Ishikawa (cell line): ENCODE results near the gene EDC4.

Source experiments
- CEBPB ChIP-seq: IDR thresholded peaks from 2 replicates; pipeline ENCODE4 v1.6.1; 2012
- CREB1 ChIP-seq: IDR thresholded peaks from 2 replicates; pipeline ENCODE4 v1.6.1; 2012; ENCODE audit warnings: low read depth
- EGR1 ChIP-seq: IDR thresholded peaks from 2 replicates; pipeline ENCODE4 v1.6.1; 2012
- EP300 ChIP-seq: IDR thresholded peaks from 2 replicates; pipeline ENCODE4 v1.6.1; 2012; ENCODE audit warnings: borderline replicate concordance
- FOXM1 ChIP-seq: IDR thresholded peaks from 2 replicates; pipeline ENCODE4 v1.6.1; 2012; ENCODE audit warnings: low read depth, borderline replicate concordance
- NFIC ChIP-seq: IDR thresholded peaks from 2 replicates; pipeline ENCODE4 v1.6.1; 2012
- RAD21 ChIP-seq: IDR thresholded peaks from 2 replicates; pipeline ENCODE4 v1.6.1; 2012; ENCODE audit warnings: low read depth
- TAF1 ChIP-seq: IDR thresholded peaks from 2 replicates; pipeline ENCODE4 v1.6.1; 2012; ENCODE audit warnings: low read depth, mild to moderate bottlenecking
- TCF12 ChIP-seq: IDR thresholded peaks from 2 replicates; pipeline ENCODE4 v1.6.1; 2012; ENCODE audit warnings: low read depth
- TEAD4 ChIP-seq: IDR thresholded peaks from 2 replicates; pipeline ENCODE4 v1.6.1; 2012
- YY1 ChIP-seq: IDR thresholded peaks from 2 replicates; pipeline ENCODE4 v1.6.1; 2012; ENCODE audit warnings: low read depth
- ZBTB7A ChIP-seq: IDR thresholded peaks from 2 replicates; pipeline ENCODE4 v1.6.1; 2012; ENCODE audit warnings: low read depth
- TF ChIP-seq, protein P1 (sequence below): IDR thresholded peaks from 2 replicates; pipeline ENCODE4 v1.6.1; 2012
- TF ChIP-seq, protein P2 (sequence below): IDR thresholded peaks from 2 replicates; pipeline ENCODE4 v1.6.1; 2012
- TF ChIP-seq, protein P3 (sequence below): IDR thresholded peaks from 2 replicates; pipeline ENCODE4 v1.6.1; 2012; ENCODE audit warnings: low read depth, mild to moderate bottlenecking

Gene EDC4

DNA sequence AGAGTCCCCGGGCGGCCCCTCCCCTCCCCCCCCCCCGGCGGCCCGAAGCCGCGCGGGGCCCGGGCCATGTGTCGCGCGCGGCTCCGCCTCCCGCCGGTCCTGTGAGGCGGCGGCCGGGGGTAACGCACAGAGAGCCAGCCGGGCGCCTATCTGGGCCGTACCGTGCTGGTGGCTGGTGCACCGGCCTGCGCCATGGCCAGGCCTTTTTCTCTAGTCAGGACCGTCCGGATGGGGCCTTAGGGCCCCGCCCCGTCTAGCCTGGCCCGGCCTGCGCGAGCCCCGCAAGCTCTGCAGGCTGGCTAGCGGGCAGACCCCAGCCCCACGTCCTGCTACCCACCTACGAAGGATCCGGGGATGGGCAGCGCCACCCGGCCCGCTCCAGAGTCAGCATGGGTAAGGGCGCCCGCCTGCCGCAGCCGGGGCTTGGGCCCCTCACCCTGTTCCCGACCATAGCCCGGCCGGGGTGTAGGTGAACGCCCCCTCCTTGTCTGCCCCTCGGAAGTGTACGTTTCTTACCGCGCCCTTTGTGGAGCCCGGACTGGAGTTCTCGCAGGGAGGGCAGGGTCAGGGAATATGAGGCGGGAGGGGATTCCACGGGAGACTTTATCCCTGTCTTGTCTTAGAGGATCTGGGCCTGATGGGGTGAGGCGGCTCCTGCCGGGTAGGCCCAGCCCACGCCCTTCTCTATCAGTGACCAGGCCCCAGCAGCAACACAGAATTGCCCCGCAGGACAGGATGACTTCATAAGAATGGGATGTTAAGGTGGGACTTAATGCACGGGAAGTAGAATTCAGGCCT lies 25.6 kb upstream of the EDC4 start, which contains the start of gene CENPT:
Gene CENPT, minus strand, starts transcription at position 630 of the 798 bp plus-strand sequence. CDS start 13,834 bp downstream, outside the sequence.
- TF ChIP-seq ZBTB7A = peak; percentile 69; the same call in 1 of the 2 replicates
- 0 out of 2 replicates have a peak, but pooled peaks have one; percentile 8 for TF ChIP-seq TCF12
- TF ChIP-seq, protein P1, sequence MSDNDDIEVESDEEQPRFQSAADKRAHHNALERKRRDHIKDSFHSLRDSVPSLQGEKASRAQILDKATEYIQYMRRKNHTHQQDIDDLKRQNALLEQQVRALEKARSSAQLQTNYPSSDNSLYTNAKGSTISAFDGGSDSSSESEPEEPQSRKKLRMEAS = 0 out of 2 replicates have a peak, but pooled peaks have one; percentile 2
- TF ChIP-seq CEBPB = no peak
- no peak for TF ChIP-seq EGR1
- TF ChIP-seq NFIC = no peak
- TF ChIP-seq YY1 = no peak

DNA sequence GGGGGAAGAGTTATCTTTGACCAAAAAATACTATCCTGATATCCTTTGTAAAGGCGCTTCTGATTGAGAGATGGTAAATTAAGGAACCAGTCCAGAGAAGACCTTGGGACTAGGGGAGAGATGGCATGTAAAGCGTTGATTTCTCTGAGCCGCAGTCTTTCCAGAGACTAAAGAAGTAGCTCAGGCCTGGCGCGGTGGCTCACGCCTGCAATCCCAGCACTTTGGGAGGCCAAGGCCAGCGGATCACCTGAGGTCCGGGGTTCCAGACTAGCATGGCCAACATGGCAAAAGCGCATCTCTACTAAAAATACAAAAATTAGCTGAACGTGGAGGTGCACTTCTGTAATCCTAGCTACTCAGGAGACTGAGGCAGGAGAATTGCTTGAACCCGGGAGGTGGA lies 24.7 kb upstream of the EDC4 start:
- TF ChIP-seq ZBTB7A (no peak), RAD21 (no peak), YY1 (no peak), TCF12 (no peak), NFIC (no peak), CEBPB (no peak), EP300 (no peak), FOXM1 (no peak), TAF1 (no peak), EGR1 (no peak), CREB1 (no peak), TEAD4 (no peak)
- TF ChIP-seq, protein P1 = no peak
- TF ChIP-seq, protein P2, sequence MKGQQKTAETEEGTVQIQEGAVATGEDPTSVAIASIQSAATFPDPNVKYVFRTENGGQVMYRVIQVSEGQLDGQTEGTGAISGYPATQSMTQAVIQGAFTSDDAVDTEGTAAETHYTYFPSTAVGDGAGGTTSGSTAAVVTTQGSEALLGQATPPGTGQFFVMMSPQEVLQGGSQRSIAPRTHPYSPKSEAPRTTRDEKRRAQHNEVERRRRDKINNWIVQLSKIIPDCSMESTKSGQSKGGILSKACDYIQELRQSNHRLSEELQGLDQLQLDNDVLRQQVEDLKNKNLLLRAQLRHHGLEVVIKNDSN = no peak
- TF ChIP-seq, protein P3, sequence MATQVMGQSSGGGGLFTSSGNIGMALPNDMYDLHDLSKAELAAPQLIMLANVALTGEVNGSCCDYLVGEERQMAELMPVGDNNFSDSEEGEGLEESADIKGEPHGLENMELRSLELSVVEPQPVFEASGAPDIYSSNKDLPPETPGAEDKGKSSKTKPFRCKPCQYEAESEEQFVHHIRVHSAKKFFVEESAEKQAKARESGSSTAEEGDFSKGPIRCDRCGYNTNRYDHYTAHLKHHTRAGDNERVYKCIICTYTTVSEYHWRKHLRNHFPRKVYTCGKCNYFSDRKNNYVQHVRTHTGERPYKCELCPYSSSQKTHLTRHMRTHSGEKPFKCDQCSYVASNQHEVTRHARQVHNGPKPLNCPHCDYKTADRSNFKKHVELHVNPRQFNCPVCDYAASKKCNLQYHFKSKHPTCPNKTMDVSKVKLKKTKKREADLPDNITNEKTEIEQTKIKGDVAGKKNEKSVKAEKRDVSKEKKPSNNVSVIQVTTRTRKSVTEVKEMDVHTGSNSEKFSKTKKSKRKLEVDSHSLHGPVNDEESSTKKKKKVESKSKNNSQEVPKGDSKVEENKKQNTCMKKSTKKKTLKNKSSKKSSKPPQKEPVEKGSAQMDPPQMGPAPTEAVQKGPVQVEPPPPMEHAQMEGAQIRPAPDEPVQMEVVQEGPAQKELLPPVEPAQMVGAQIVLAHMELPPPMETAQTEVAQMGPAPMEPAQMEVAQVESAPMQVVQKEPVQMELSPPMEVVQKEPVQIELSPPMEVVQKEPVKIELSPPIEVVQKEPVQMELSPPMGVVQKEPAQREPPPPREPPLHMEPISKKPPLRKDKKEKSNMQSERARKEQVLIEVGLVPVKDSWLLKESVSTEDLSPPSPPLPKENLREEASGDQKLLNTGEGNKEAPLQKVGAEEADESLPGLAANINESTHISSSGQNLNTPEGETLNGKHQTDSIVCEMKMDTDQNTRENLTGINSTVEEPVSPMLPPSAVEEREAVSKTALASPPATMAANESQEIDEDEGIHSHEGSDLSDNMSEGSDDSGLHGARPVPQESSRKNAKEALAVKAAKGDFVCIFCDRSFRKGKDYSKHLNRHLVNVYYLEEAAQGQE = no peak

DNA sequence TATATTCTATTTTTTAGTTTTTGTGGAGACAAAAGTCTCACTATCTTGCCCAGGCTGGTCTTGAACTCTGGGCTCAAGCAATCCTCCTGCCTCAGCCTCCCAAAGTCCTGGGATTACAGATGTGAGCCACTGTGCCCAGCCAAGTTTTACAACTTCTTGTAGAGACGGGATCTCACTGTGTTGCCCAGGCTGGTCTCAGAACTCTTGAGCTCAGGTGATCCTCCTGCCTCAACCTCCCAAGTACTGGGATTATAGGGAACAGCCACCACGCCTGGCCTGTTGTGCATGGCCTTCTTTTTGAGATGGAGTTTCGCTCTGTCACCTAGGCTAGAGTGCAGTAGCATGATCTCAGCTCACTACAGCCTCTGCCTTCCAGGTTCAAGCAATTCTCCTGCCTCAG lies 19.2 kb upstream of the EDC4 start:
- TF ChIP-seq TEAD4 = no peak
- no peak for TF ChIP-seq TAF1

DNA sequence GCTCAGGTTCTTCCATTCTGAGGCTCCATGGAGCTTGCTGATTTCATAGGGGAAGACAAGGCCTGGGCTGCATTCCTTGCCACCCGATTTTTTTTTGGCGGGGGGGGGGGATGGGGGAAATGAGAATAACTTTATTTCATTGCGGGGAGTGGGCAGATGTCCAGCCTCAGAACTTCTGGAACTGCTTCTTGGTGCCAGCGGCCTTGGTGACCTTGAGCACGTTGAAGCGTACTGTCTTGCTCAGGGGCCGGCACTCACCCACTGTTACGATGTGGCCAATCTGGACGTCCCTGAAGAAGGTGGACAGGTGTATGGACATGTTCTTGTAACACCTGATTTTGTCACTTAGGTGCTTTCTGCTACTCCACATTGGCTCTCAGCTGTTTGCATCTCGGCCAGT lies 17.1 kb upstream of the EDC4 start:
- TF ChIP-seq, protein P2 = no peak
- TF ChIP-seq, protein P1 = no peak
- TF ChIP-seq EP300 (no peak), CREB1 (no peak), NFIC (no peak), CEBPB (no peak), TCF12 (no peak), TAF1 (no peak), RAD21 (no peak), YY1 (no peak), TEAD4 (no peak)
- TF ChIP-seq, protein P3 = no peak

DNA sequence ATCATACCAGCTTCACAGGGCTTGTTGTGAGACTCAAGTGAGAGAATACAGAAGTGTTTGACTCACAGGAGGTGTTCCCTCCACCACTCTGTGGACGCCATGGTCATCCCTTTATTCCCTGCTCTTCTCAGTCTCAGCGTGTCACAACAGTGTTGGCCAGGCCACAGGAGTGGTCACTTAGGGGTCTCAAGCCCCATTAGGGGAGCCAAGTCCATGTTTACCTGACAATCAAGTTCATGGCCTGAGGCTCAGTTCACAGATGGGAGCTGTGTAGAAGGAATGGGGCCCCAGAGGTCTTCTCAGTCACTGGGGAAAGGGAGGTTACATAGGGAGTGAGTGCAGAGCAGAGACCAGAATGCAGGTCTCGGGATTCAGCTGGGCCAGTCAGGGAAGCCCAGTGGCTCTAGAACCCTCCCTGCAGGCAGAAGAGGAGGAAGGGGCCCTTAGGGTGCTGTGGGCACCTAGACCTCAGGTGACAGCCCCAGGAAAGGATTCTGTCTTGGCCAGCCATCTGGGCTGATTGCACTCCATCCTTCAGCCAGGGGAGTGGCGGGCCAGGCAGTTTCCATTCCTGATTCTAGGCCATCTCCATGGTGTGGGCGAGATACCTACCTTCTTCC lies 15.8 kb upstream of the EDC4 start:
- no peak for TF ChIP-seq TEAD4
- TF ChIP-seq, protein P1 = no peak
- no peak for TF ChIP-seq YY1
- no peak for TF ChIP-seq EGR1
- no peak for TF ChIP-seq TAF1
- TF ChIP-seq TCF12 = no peak
- TF ChIP-seq, protein P3 = no peak
- no peak for TF ChIP-seq ZBTB7A
- no peak for TF ChIP-seq NFIC
- no peak for TF ChIP-seq FOXM1
- no peak for TF ChIP-seq CREB1
- TF ChIP-seq, protein P2 = no peak
- no peak for TF ChIP-seq CEBPB
- no peak for TF ChIP-seq RAD21
